Measurements from ENCODE around the gene SDC1. TPM values are rescaled to one million over a fixed set of nuclear protein-coding genes. Genes with fewer than 3 reads are reported as not detected.

The SDC1 gene
- total and polyA plus RNA-seq, 2 donors from 2014 or later: 206 to 266 TPM

DNA sequence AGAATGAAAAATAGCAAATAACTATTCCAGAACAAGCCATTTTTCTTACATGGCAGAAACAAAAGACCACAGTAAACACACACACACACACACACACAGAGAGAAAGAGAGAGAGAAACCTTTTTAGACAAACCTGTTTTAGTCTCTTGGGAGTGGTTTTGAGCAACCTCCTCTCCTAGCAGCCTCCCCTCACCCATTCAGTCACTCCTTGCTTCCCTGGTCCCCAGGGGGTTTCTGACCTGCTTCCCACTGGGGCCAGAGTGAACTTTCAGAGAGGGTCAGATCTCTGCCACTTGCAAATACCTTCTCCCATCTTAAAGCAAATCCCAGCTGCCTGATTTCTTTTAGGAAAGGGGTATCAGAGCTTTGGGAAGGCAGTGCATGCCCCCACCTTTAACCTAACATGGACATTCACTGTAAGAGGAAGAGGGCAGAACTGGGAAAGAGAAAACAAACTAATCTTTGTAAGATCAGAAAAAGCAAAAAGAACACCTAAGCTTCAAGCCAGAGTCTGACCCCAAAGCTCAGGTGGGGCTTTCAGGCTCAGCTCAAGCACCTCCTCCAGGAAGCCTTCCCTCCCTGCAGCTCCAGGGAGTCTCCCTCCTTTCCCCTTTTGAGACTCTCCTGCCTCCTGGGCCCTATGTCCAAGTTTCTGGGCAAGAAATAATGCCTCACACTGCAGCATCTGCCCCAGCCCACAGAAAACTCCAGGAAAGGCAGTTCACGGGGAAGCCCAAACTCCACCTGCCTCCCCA is 2.7 kb downstream of the SDC1 start:
- H3K9ac ChIP-seq (ENCODE audit: low read length in 3 of 3): peak overlapping the region in 1 of 3 donors; percentile 14
- DNase-seq: peak in 1 of 5 donors; percentile 15
- TF ChIP-seq, protein P1, sequence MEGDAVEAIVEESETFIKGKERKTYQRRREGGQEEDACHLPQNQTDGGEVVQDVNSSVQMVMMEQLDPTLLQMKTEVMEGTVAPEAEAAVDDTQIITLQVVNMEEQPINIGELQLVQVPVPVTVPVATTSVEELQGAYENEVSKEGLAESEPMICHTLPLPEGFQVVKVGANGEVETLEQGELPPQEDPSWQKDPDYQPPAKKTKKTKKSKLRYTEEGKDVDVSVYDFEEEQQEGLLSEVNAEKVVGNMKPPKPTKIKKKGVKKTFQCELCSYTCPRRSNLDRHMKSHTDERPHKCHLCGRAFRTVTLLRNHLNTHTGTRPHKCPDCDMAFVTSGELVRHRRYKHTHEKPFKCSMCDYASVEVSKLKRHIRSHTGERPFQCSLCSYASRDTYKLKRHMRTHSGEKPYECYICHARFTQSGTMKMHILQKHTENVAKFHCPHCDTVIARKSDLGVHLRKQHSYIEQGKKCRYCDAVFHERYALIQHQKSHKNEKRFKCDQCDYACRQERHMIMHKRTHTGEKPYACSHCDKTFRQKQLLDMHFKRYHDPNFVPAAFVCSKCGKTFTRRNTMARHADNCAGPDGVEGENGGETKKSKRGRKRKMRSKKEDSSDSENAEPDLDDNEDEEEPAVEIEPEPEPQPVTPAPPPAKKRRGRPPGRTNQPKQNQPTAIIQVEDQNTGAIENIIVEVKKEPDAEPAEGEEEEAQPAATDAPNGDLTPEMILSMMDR (IDR thresholded peaks at IDR 0.05; ENCODE audit: borderline replicate concordance, extremely low read depth, insufficient read depth): no peak

DNA sequence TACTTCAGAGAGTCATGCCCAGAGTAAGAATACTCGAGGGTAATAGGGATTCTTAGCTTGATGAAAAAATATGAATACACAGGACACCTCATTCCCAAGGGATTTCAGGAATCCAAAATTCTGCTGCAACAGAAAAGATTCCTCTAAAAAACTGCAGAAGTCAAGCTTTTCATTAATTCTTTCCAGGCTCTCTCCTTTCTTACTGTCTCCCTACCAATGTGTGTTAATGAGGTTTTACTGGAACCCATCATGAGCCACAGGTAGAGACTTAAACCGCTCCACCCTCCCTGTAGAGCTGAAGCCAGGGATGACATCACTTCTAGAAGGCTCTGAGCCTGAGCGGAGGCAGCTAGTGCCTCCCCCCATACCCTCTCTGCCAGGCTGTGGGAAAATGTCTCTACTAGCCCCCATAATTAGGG is 3.4 kb downstream of the SDC1 start:
- FAIRE-seq (no peak), DNase-seq (no peak)
- Histone ChIP-seq H3K9ac (ENCODE audit: low read length in 3 of 3) (peak overlapping the region in 1 of 3 donors; percentile 14), H3K36me3 (ENCODE audit: control insufficient read depth in 2 of 3, insufficient read depth in 3 of 3, low read length in 3 of 3) (no peaks in the 10 kb centered on the region), H3K9me3 (ENCODE audit: control insufficient read depth in 2 of 3, insufficient read depth in 1 of 3, low read length in 3 of 3) (no peaks in the 10 kb centered on the region), H3K4me3 (ENCODE audit: low read length in 3 of 3) (peak overlapping the region in 2 of 3 donors; percentile 64 to 73), H3K4me1 (ENCODE audit: control insufficient read depth in 2 of 3, insufficient read depth in 2 of 3, low read depth in 1 of 3, low read length in 3 of 3) (peaks cover 0 to 40% (median 18%) of the 10 kb centered on the region in 3 donors), H3K27me3 (ENCODE audit: control insufficient read depth, insufficient read depth, low read length) (no peaks in the 10 kb centered on the region), H3K27ac (ENCODE audit: low read depth in 2 of 2, low read length in 2 of 2) (peak overlapping the region in 1 of 2 donors; percentile 56)
- TF ChIP-seq, protein P1 (IDR thresholded peaks at IDR 0.05; ENCODE audit: borderline replicate concordance, extremely low read depth, insufficient read depth): no peak
- intact Hi-C loops (cut with DNase I): no loop called here

More for the DNA sequence above, 2.7 kb downstream of the SDC1 start:
- FAIRE-seq: no peak
- H3K4me1 ChIP-seq (ENCODE audit: control insufficient read depth in 2 of 3, insufficient read depth in 2 of 3, low read depth in 1 of 3, low read length in 3 of 3): peaks cover 0 to 36% (median 14%) of the 10 kb centered on the region in 3 donors
- H3K9me3 ChIP-seq (ENCODE audit: control insufficient read depth in 2 of 3, insufficient read depth in 1 of 3, low read length in 3 of 3): no peaks in the 10 kb centered on the region
- no peaks in the 10 kb centered on the region for H3K36me3 ChIP-seq (ENCODE audit: control insufficient read depth in 2 of 3, insufficient read depth in 3 of 3, low read length in 3 of 3)
- intact Hi-C loops (cut with DNase I): no loop called here
- no peaks in the 10 kb centered on the region for H3K27me3 ChIP-seq (ENCODE audit: control insufficient read depth, insufficient read depth, low read length)
- H3K27ac ChIP-seq (ENCODE audit: low read depth in 2 of 2, low read length in 2 of 2): peak overlapping the region; percentile 46 to 56
- H3K4me3 ChIP-seq (ENCODE audit: low read length in 3 of 3): peak overlapping the region in 2 of 3 donors; percentile 64 to 73

DNA sequence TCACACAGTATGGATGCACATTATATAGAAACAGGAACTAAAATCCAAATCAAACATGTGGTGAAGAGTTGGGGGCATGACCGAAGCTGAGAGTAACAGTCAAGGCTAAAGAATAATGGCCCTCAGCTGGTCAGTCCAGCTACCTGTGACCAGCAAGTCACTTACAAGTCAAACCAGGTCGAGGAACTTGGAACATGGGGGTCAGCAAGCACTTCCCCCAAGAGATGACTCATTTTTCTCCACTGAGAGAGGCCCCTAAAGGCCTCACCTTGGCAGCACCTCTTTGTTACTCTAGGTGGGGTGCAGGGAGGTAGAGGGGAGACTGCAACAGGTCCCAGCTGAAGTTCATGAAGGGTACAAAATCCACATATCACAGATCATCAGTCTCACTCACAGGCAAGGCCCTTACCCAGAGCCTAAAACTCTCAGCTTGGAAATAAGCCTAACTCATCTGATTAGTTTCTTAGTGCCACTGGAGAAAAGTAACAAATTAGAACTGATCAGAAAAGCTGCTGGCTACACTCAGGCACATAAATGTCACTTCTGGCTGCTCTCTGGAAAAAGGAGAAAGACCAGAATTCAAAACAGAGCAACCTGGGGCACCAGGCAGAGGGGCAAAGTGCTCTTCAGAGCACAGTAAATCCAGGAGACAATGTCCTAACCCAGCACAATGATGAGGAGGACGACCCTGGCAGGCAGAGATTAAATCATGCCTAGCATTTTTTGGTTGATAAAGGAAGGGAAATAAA is 4.0 kb downstream of the SDC1 start:
- TF ChIP-seq, protein P1 (IDR thresholded peaks at IDR 0.05; ENCODE audit: borderline replicate concordance, extremely low read depth, insufficient read depth): no peak
- no peak for DNase-seq
- intact Hi-C loops (cut with DNase I): no loop called here

More for the DNA sequence above, 4.0 kb downstream of the SDC1 start:
- no peak for FAIRE-seq
- Histone ChIP-seq H3K27me3 (ENCODE audit: control insufficient read depth, insufficient read depth, low read length) (no peaks in the 10 kb centered on the region), H3K9ac (ENCODE audit: low read length in 3 of 3) (peak overlapping the region in 1 of 3 donors; percentile 5), H3K9me3 (ENCODE audit: control insufficient read depth in 2 of 3, insufficient read depth in 1 of 3, low read length in 3 of 3) (no peaks in the 10 kb centered on the region), H3K36me3 (ENCODE audit: control insufficient read depth in 2 of 3, insufficient read depth in 3 of 3, low read length in 3 of 3) (no peaks in the 10 kb centered on the region), H3K4me1 (ENCODE audit: control insufficient read depth in 2 of 3, insufficient read depth in 2 of 3, low read depth in 1 of 3, low read length in 3 of 3) (peaks cover 0 to 37% (median 18%) of the 10 kb centered on the region in 3 donors), H3K27ac (ENCODE audit: low read depth in 2 of 2, low read length in 2 of 2) (peak overlapping the region in 1 of 2 donors; percentile 29), H3K4me3 (ENCODE audit: low read length in 3 of 3) (peak overlapping the region in 2 of 3 donors; percentile 6 to 73)

Data from kidney (tissue), 14 donors.